Dermis microvascular lymphatic vessel endothelial cell (primary cell): ENCODE measurements around the gene HOXD11. TPM values are rescaled to one million over a fixed set of nuclear protein-coding genes. Genes with fewer than 3 reads are reported as not detected.

Source experiments
- DNase-seq, 2 donors: peaks; one replicate each; pipeline versions ENCODE4 v3.0.0 to v3.0.0-alpha.2; 2010; ENCODE audit warnings: low read depth in 2 of 2
- total RNA-seq: library from RNA; depleted of rRNA; stranded (reverse); fragments of >200 nt; gene quantifications from 2 replicates; pipeline ENCODE4 v1.2.1, GENCODE V29; 2014

The HOXD11 gene
- total RNA-seq, 1 donor from 2014 or later: not detected

- DNase-seq: peak in 1 of 2 donors; percentile 40
These were observed 13.8 kb upstream of the HOXD11 start for GRCh38 chr2:176093145-176093897.

DNA sequence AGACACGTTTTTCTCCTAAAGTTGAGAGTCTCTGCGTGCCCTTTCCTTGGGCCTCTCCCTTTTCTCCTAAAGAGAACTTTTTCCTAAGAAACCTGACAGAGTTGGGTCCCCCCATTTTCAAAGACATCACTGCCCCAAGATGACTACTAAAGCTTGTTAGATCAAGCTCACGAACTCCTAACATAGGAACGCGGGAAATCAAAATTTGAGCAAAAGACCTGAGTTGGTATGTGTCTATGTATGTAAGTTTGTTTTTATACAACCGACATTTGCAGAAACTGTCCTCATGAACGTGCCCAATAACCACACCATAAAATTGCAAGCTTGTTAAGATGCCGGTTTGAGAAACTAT, 13.2 kb upstream of the HOXD11 start:
- DNase-seq: no peak

DNA sequence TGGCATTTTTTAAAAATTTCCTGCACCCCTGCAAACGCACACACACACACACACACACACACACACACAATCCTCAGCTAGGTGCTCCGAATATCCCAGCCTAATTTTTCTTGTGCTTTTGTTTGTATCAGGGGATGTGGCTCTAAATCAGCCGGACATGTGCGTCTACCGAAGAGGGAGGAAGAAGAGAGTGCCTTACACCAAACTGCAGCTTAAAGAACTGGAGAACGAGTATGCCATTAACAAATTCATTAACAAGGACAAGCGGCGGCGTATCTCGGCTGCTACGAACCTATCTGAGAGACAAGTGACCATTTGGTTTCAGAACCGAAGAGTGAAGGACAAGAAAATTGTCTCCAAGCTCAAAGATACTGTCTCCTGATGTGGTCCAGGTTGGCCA, 12.7 kb upstream of the HOXD11 start:
- no peak for DNase-seq

- no peak for DNase-seq
These were observed 11.7 kb upstream of the HOXD11 start for GRCh38 chr2:176095421-176095820.

- no peak for DNase-seq
These were observed 10.7 kb upstream of the HOXD11 start for GRCh38 chr2:176096243-176096985.

- DNase-seq: peak in 1 of 2 donors; percentile 70
These were observed 9.9 kb upstream of the HOXD11 start for GRCh38 chr2:176096986-176097819.

DNA sequence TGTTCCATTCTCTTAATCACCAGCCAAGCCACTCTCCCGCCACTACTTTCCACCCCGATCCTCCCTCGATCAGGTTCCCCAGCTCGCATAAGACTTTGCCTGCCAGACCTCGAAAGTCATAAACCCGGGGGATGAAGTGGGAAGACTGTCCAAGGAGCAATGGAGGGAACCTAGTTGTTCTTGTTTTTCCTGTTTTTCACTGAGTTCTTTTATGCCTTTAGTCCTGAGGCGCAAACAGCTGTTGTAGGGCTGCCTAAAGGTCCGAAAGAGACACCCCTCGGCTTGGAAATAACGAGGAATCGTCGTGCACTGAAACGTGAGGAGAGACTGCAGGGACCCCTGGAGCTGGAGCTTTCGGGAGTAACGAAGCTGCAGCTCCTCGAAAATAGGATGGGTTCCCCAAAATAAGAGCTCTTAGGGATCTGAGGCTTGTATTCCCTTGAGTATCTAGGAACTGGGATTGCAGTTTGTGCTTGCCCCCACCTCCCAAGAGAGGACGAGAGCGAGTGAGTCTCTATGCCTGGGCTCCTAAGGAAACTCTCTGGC, 9.2 kb upstream of the HOXD11 start:
- DNase-seq: no peak

DNA sequence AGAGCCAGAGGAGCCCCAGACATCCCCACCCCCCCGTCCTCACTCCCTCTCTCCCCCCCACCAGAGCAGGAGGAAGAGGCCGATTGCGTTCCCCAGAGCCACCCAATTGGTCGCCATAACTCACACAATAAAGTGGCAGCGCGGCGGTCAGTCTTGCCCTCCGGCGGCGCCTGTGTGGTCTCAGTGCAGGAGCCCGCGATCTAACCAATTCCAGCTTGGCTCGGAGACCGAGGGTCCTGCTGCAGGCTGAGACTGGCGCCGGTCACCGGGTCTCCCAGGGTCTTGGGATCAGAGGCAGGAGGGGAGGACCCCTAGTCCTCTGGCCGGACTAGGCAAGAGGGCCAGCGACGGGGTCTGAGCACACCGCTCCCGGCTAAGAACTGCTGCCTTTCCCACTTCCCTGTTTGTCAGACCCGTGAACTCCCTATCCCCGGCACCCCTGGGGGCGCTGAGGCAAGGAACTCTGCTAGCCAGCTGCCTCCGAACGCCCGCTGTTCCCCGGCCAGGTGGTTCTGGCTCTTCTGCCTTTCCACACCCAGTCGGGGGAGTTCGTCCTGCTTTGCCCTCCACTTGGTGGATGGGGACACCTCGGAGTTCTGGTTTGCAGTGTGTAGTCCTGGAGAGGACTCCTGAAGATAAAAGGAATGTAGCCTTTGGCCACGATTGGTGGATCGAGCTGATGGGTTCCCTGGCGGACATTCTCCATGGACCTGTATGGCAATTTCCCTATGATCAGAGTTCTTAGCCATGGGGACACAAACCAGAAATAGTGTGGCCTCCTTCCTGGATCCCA, 8.5 kb upstream of the HOXD11 start:
- DNase-seq: no peak

DNA sequence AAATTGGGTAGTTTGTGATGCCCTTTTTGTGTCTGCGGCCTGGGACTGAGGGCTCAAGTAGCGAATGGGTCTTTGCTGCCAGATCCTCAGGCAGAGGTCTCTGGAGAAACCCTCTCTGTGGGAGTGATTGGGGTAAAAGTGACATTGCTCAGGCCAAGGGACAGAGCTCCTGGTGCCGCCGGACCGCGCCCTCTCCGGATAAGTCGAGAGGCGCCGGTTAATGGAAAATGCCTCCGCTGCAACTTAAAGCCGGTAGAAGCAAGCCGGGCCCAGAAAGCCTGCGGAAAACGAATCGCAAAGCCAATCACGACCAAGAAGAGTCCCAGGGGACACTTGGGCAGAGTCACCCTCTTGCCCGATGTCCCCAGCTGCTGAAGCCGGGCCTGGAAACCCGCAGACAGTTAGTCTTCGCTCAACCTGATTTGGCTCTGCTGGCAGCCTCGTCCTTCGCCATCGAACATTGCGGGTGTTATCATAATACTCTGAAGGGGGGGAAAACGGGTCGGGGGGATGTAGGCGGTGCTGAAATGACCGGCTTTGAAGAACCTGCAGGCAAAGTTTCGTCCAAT, 7.8 kb upstream of the HOXD11 start:
- DNase-seq: no peak

DNA sequence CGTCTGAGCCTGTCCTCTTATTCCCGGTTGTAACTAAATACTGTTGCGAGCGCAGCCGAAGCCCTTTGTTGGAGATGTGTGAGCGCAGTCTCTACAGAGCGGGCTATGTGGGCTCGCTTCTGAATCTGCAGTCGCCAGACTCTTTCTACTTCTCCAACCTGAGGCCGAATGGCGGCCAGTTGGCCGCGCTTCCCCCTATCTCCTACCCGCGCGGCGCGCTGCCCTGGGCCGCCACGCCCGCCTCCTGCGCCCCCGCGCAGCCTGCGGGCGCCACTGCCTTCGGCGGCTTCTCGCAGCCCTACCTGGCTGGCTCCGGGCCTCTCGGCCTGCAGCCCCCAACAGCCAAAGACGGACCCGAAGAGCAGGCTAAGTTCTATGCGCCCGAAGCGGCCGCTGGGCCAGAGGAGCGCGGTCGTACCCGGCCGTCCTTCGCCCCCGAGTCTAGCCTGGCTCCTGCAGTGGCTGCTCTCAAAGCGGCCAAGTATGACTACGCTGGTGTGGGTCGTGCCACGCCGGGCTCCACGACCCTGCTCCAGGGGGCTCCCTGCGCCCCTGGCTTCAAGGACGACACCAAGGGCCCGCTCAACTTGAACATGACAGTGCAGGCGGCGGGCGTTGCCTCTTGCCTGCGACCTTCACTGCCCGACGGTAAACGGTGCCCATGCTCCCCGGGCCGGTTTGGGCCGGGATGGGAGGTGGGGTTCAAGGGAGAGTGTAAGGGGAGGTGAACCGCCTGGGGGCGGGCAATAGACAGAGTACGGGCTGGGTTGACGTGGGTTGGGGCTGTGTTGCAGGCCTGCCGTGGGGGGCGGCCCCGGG, 7.1 kb upstream of the HOXD11 start, which contains the start of gene HOXD12:
HOXD12 (plus strand) TSS at position 68 of the 819 bp plus-strand sequence; CDS start at position 75, 7 bp downstream.
- no peak for DNase-seq

DNA sequence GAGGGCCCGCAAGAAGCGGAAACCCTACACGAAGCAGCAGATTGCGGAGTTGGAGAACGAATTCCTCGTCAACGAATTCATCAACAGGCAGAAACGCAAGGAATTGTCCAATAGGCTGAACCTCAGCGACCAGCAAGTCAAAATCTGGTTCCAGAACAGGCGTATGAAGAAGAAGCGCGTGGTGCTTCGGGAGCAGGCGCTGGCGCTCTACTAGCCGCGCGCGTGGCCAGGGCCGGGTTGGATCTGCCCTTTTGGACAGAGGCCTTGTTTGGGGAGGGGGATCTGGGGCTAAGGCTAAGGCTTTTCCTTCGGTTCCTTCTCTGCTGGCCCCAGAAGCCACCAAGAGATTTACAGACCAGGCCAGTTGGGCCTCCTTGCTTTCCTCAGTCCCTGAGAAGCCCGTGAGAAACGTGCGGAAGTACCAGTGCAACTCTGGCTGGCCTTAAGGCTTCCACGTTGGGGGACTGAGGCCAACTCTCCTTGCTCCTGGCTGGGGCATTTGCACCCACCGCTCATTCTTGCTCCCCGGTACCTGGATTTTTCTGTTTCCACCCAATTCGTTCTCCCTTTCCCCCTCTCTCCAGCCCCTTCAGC, 6.4 kb upstream of the HOXD11 start:
- no peak for DNase-seq

GRCh38 chr2:176101216-176101830, 5.8 kb upstream of the HOXD11 start:
- no peak for DNase-seq

DNA sequence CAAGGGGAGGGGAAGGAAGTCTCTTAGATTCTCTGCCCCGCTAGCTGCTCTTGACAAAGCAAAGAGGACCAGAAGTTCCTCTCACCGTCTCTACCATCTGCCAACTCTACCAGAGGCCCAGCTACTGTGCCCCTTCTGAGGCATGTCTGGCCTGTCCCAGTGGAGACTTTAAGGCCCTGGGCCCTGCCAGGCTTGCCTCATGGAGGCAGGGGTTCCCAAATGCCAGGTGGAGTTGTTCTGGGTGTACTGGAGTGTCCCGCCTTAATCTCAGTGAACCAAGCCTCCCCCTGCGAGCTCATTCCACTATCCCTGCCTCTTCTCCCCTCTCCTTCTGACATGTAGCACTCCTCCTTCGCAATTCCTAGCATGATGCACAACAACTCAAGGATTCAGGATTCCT, 5.2 kb upstream of the HOXD11 start:
- DNase-seq: no peak

DNA sequence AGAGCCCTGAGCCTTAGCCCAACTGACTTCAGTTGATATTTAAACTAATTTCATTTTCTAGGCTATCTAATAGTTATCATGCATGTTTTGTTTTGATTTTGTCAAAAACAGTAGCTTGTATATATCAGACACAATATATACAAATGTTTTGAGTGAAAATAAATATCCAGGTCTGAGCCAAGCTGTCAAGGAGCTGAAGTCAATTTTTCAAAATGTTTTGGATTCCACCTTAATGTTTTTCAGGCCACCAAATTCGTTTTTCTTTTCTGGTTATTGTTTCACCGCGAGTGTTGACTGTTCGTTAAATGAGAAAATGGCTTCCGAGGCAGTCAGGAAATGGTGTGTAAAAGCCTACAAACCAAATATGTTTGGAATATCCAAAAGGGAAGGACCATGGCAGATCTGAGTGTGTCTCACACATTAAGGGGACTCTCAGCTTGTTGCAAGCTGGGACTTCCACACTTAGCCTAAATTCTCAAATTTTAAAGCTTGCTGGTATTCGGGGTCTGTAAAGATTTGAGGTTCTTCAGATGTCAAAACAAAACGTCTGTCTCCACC, 4.7 kb upstream of the HOXD11 start:
- no peak for DNase-seq

GRCh38 chr2:176103194-176103593, 3.9 kb upstream of the HOXD11 start:
- no peak for DNase-seq

DNA sequence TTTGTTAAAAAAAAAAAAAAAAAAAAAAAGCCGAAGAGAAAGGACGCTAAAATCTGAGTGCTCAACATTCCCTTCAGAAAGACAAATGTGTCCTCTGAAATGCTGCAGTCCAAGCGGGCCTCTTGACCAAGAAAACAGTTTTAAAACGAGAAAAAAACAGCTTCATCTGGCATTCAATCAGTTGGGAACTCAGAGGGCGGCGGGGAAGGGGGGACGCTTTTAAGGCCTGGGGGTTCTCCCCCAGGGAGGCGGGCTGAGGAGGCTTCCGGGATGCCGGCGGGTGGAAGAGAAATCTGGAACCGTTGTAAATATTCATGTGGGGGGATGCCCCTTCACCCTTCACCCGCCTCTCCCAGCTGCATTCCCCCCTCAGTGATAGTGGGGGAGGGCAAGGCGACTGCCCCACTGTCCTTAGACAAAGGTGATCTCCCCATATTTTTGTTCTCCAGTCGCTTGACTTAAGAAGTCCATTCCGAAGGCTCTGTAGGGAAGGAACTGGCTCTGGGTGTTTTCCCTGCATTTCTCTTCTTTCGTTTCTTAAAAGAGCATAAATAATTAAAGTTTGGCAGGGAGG, 3.3 kb upstream of the HOXD11 start:
- no peak for DNase-seq

DNA sequence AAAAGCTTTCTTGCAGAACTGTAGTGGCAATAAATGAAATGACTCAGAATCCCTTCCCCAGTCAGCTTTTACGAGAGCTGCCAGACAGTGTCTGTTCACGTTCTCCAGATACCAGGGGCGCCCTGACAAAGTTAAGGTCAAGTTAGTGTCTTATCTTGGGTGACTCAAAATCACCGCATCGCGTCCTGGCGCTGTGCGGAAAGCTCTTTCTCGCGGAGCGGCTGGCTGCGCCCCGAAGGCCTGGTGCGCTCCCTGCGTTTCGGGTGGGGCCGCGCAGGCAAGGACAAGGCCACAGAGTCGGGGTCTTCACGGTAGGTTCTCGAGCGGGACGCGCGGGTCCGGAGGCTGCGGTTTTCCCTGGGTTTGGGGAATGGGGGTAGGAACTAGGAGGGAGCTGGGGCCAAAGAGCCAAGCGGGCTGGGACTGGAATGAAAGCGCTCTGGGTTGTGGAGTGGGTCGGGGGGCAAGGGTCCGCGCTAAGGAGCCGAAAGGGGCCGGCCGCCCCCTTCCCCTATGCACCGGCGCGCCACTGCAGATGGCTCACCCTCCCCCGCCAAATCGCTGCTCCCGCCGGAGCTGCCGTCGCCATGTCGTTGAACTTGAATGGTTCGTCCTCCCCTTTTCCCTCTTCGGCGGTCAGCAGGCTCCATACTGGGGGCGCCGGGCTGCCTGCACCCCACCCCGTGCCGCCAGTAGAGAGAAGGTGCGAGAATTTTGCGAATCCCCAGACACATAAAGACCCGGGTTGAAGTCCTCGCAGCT, 2.6 kb upstream of the HOXD11 start:
- DNase-seq: no peak
